Measurements from ENCODE around the gene TTC28.

The TTC28 gene

GRCh38 chr22:28544431-28544868 is 135.2 kb downstream of the TTC28 start:
- Histone ChIP-seq H3K4ac (ENCODE audit: low read depth in 1 of 2, low read length in 2 of 2) (no peak overlapping the region), H3K9ac (ENCODE audit: low read length) (no peak overlapping the region), H3K4me2 (ENCODE audit: low read length, poor library complexity, severe bottlenecking) (no peak overlapping the region), H3K4me3 (ENCODE audit: insufficient read depth in 1 of 2, low read depth in 1 of 2, low read length in 2 of 2) (no peak overlapping the region), H3K18ac (ENCODE audit: low read depth in 1 of 2, low read length in 2 of 2) (no peak overlapping the region), H2AK5ac (ENCODE audit: low read length, severe bottlenecking) (no peak overlapping the region), H2BK120ac (ENCODE audit: low read depth, low read length) (no peak overlapping the region), H3K23ac (ENCODE audit: low read length in 2 of 2) (no peak overlapping the region), H3K14ac (ENCODE audit: low read length in 2 of 2) (no peak overlapping the region), H2BK5ac (ENCODE audit: low read depth, low read length, poor library complexity, severe bottlenecking) (no peak overlapping the region), H2BK15ac (ENCODE audit: low read depth, poor library complexity, severe bottlenecking) (no peak overlapping the region), H4K91ac (ENCODE audit: low read length) (no peak overlapping the region), H2BK12ac (ENCODE audit: low read length in 2 of 2) (no peak overlapping the region), H2AFZ (ENCODE audit: low read depth, low read length) (no peak overlapping the region), H3K36me3 (ENCODE audit: control insufficient read depth in 1 of 2, insufficient read depth in 2 of 2, low read depth in 1 of 2, low read length in 2 of 2) (no peaks in the 10 kb centered on the region), H3K27ac (ENCODE audit: low read length, poor library complexity, severe bottlenecking) (no peak overlapping the region), H3K4me1 (ENCODE audit: control insufficient read depth, insufficient read depth, low read depth, low read length) (no peaks in the 10 kb centered on the region), H3K27me3 (ENCODE audit: control insufficient read depth in 1 of 2, insufficient read depth in 1 of 2, low read length in 2 of 2) (no peaks in the 10 kb centered on the region), H3K79me1 (replicated peaks; ENCODE audit: low read length, poor library complexity, severe bottlenecking) (peaks cover 9% of the 10 kb centered on the region), H3K9me3 (ENCODE audit: control insufficient read depth, low read length) (peaks cover 16% of the 10 kb centered on the region), H4K8ac (ENCODE audit: low read length) (no peak overlapping the region)
- DNase-seq: no peak
- WGBS: 44% methylated on average over 2 of the region's 2 CpGs

GRCh38 chr22:28542980-28543621 is 136.5 kb downstream of the TTC28 start:
- WGBS: no CpG with 5 or more reads among the region's 1 CpG
- H3K79me1 ChIP-seq (replicated peaks; ENCODE audit: low read length, poor library complexity, severe bottlenecking): peaks cover 9% of the 10 kb centered on the region
- H3K14ac ChIP-seq (ENCODE audit: low read length in 2 of 2): no peak overlapping the region
- no peak overlapping the region for H3K9ac ChIP-seq (ENCODE audit: low read length)
- no peaks in the 10 kb centered on the region for H3K4me1 ChIP-seq (ENCODE audit: control insufficient read depth, insufficient read depth, low read depth, low read length)
- no peak for DNase-seq
- no peak overlapping the region for H2AFZ ChIP-seq (ENCODE audit: low read depth, low read length)
- H2BK5ac ChIP-seq (ENCODE audit: low read depth, low read length, poor library complexity, severe bottlenecking): no peak overlapping the region
- peaks cover 16% of the 10 kb centered on the region for H3K9me3 ChIP-seq (ENCODE audit: control insufficient read depth, low read length)
- no peak overlapping the region for H3K27ac ChIP-seq (ENCODE audit: low read length, poor library complexity, severe bottlenecking)
- no peaks in the 10 kb centered on the region for H3K36me3 ChIP-seq (ENCODE audit: control insufficient read depth in 1 of 2, insufficient read depth in 2 of 2, low read depth in 1 of 2, low read length in 2 of 2)
- no peak overlapping the region for H3K4ac ChIP-seq (ENCODE audit: low read depth in 1 of 2, low read length in 2 of 2)
- H2AK5ac ChIP-seq (ENCODE audit: low read length, severe bottlenecking): no peak overlapping the region
- no peak overlapping the region for H4K8ac ChIP-seq (ENCODE audit: low read length)
- H3K23ac ChIP-seq (ENCODE audit: low read length in 2 of 2): no peak overlapping the region
- no peak overlapping the region for H3K4me2 ChIP-seq (ENCODE audit: low read length, poor library complexity, severe bottlenecking)
- no peak overlapping the region for H4K91ac ChIP-seq (ENCODE audit: low read length)
- H3K27me3 ChIP-seq (ENCODE audit: control insufficient read depth in 1 of 2, insufficient read depth in 1 of 2, low read length in 2 of 2): no peaks in the 10 kb centered on the region
- H2BK12ac ChIP-seq (ENCODE audit: low read length in 2 of 2): no peak overlapping the region
- H3K4me3 ChIP-seq (ENCODE audit: insufficient read depth in 1 of 2, low read depth in 1 of 2, low read length in 2 of 2): no peak overlapping the region
- H3K18ac ChIP-seq (ENCODE audit: low read depth in 1 of 2, low read length in 2 of 2): no peak overlapping the region
- H2BK15ac ChIP-seq (ENCODE audit: low read depth, poor library complexity, severe bottlenecking): no peak overlapping the region
- H2BK120ac ChIP-seq (ENCODE audit: low read depth, low read length): no peak overlapping the region

- no peaks in the 10 kb centered on the region for H3K4me1 ChIP-seq (ENCODE audit: control insufficient read depth, insufficient read depth, low read depth, low read length)
- peaks cover 16% of the 10 kb centered on the region for H3K9me3 ChIP-seq (ENCODE audit: control insufficient read depth, low read length)
- no peak overlapping the region for H3K4me3 ChIP-seq (ENCODE audit: insufficient read depth in 1 of 2, low read depth in 1 of 2, low read length in 2 of 2)
- no peak overlapping the region for H2BK5ac ChIP-seq (ENCODE audit: low read depth, low read length, poor library complexity, severe bottlenecking)
- 76% methylated on average over 2 of the region's 2 CpGs for WGBS
- no peak overlapping the region for H3K27ac ChIP-seq (ENCODE audit: low read length, poor library complexity, severe bottlenecking)
- no peak overlapping the region for H3K4me2 ChIP-seq (ENCODE audit: low read length, poor library complexity, severe bottlenecking)
- H2BK12ac ChIP-seq (ENCODE audit: low read length in 2 of 2): no peak overlapping the region
- H3K79me1 ChIP-seq (replicated peaks; ENCODE audit: low read length, poor library complexity, severe bottlenecking): peaks cover 8% of the 10 kb centered on the region
- H4K8ac ChIP-seq (ENCODE audit: low read length): no peak overlapping the region
- H3K4ac ChIP-seq (ENCODE audit: low read depth in 1 of 2, low read length in 2 of 2): no peak overlapping the region
- no peak overlapping the region for H3K14ac ChIP-seq (ENCODE audit: low read length in 2 of 2)
- no peak overlapping the region for H3K9ac ChIP-seq (ENCODE audit: low read length)
- H3K27me3 ChIP-seq (ENCODE audit: control insufficient read depth in 1 of 2, insufficient read depth in 1 of 2, low read length in 2 of 2): no peaks in the 10 kb centered on the region
- H2BK120ac ChIP-seq (ENCODE audit: low read depth, low read length): no peak overlapping the region
- H2AFZ ChIP-seq (ENCODE audit: low read depth, low read length): no peak overlapping the region
- no peak for DNase-seq
- no peak overlapping the region for H2BK15ac ChIP-seq (ENCODE audit: low read depth, poor library complexity, severe bottlenecking)
- no peak overlapping the region for H4K91ac ChIP-seq (ENCODE audit: low read length)
- no peak overlapping the region for H3K18ac ChIP-seq (ENCODE audit: low read depth in 1 of 2, low read length in 2 of 2)
- no peak overlapping the region for H3K23ac ChIP-seq (ENCODE audit: low read length in 2 of 2)
- H3K36me3 ChIP-seq (ENCODE audit: control insufficient read depth in 1 of 2, insufficient read depth in 2 of 2, low read depth in 1 of 2, low read length in 2 of 2): no peaks in the 10 kb centered on the region
- no peak overlapping the region for H2AK5ac ChIP-seq (ENCODE audit: low read length, severe bottlenecking)
Measured at GRCh38 chr22:28541137-28541536, 138.5 kb downstream of the TTC28 start.

- H4K91ac ChIP-seq (ENCODE audit: low read length): no peak overlapping the region
- H3K36me3 ChIP-seq (ENCODE audit: control insufficient read depth in 1 of 2, insufficient read depth in 2 of 2, low read depth in 1 of 2, low read length in 2 of 2): no peaks in the 10 kb centered on the region
- no peak overlapping the region for H2BK15ac ChIP-seq (ENCODE audit: low read depth, poor library complexity, severe bottlenecking)
Measured at GRCh38 chr22:28538922-28539321, 140.7 kb downstream of the TTC28 start.

More at GRCh38 chr22:28538922-28539321, 140.7 kb downstream of the TTC28 start:
- Histone ChIP-seq H3K23ac (ENCODE audit: low read length in 2 of 2) (no peak overlapping the region), H3K27ac (ENCODE audit: low read length, poor library complexity, severe bottlenecking) (no peak overlapping the region), H3K9ac (ENCODE audit: low read length) (no peak overlapping the region), H3K4me1 (ENCODE audit: control insufficient read depth, insufficient read depth, low read depth, low read length) (no peaks in the 10 kb centered on the region), H3K27me3 (ENCODE audit: control insufficient read depth in 1 of 2, insufficient read depth in 1 of 2, low read length in 2 of 2) (no peaks in the 10 kb centered on the region), H2BK120ac (ENCODE audit: low read depth, low read length) (no peak overlapping the region), H3K14ac (ENCODE audit: low read length in 2 of 2) (no peak overlapping the region), H3K9me3 (ENCODE audit: control insufficient read depth, low read length) (peaks cover 16% of the 10 kb centered on the region), H3K4me2 (ENCODE audit: low read length, poor library complexity, severe bottlenecking) (no peak overlapping the region), H2BK5ac (ENCODE audit: low read depth, low read length, poor library complexity, severe bottlenecking) (no peak overlapping the region), H2AFZ (ENCODE audit: low read depth, low read length) (no peak overlapping the region), H3K4ac (ENCODE audit: low read depth in 1 of 2, low read length in 2 of 2) (no peak overlapping the region), H3K18ac (ENCODE audit: low read depth in 1 of 2, low read length in 2 of 2) (no peak overlapping the region), H4K8ac (ENCODE audit: low read length) (no peak overlapping the region), H3K4me3 (ENCODE audit: insufficient read depth in 1 of 2, low read depth in 1 of 2, low read length in 2 of 2) (no peak overlapping the region), H2AK5ac (ENCODE audit: low read length, severe bottlenecking) (no peak overlapping the region), H3K79me1 (replicated peaks; ENCODE audit: low read length, poor library complexity, severe bottlenecking) (peaks cover 5% of the 10 kb centered on the region), H2BK12ac (ENCODE audit: low read length in 2 of 2) (no peak overlapping the region)
- DNase-seq: no peak
- 94% methylated on average over 2 of the region's 2 CpGs for WGBS
